ENCODE data around the gene STAB1.

Gene STAB1

DNA sequence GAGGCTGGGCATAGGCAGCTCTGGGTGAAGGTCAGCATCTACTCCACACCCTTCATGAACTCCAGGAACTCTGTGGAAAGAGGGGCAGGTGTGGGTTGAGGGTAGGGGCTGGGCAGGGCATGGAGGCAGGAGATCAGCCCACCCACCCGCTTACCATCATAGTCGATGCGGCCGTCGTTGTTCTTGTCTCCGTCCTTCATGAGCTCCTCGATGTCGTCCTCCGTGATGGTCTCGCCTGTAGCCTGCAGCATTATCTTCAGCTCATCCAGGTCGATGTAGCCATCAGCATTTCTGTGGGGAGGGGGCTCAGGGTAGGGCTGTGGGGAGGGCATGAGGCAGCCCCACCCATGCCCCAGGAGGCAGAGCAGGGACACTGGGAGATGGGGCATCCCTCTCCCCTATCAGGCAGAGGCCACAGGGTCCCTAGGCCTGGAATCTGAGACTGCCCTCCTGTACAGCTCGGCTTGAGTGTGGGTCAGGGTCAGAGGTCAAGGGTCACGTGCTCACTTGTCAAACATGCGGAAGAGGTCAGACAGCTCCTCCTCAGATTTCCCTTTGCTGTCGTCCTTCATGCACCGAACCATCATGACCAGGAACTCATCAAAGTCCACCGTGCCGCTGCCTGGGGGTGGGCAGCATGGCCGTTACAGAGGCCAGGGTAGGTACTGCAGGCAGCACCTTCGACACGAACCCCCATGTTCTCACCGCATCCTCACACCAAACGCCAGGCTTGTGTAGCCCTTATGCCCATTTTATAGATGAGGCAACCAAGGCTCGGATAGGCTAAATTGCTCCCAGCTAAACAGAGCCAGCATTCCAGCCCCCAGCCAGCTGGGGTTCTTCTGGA lies 43.7 kb upstream of the STAB1 start:
- no peak for DNase-seq (ENCODE audit: extremely low read depth, low read depth)
- no peak for TF ChIP-seq CTCF (IDR thresholded peaks at IDR 0.05; ENCODE audit: low read depth, low read length, missing control alignments)
- no peak overlapping the region for H3K4me3 ChIP-seq (replicated peaks; ENCODE audit: low read depth, low read length)

DNA sequence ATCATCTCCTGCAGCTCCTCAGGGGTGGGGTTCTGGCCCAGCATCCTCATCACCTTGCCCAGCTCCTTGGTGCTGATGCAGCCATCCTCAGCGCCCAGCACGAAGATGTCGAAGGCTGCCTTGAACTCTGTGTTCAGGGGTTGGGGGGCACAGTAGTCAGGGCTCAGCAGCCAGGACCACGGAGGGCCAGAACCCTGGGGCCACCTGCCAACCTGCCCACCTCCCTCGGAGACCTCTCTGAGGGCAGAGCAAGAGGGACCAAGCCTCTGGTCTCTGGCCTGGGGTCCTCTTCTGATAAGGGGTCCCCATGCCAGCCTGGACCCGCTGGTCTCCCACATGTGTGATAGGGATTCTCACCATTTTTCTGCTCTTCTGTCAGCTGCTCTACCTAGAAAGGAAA lies 43.0 kb upstream of the STAB1 start:
- DNase-seq (ENCODE audit: extremely low read depth, low read depth), result no peak
- TF ChIP-seq CTCF (IDR thresholded peaks at IDR 0.05; ENCODE audit: low read depth, low read length, missing control alignments), result no peak
- H3K4me3 ChIP-seq (replicated peaks; ENCODE audit: low read depth, low read length), result no peak overlapping the region

- no peak for DNase-seq (ENCODE audit: extremely low read depth, low read depth)
- H3K4me3 ChIP-seq (replicated peaks; ENCODE audit: low read depth, low read length), result no peak overlapping the region
- TF ChIP-seq CTCF (IDR thresholded peaks at IDR 0.05; ENCODE audit: low read depth, low read length, missing control alignments), result no peak
These were observed 42.4 kb upstream of the STAB1 start for GRCh38 chr3:52452570-52453221.

DNA sequence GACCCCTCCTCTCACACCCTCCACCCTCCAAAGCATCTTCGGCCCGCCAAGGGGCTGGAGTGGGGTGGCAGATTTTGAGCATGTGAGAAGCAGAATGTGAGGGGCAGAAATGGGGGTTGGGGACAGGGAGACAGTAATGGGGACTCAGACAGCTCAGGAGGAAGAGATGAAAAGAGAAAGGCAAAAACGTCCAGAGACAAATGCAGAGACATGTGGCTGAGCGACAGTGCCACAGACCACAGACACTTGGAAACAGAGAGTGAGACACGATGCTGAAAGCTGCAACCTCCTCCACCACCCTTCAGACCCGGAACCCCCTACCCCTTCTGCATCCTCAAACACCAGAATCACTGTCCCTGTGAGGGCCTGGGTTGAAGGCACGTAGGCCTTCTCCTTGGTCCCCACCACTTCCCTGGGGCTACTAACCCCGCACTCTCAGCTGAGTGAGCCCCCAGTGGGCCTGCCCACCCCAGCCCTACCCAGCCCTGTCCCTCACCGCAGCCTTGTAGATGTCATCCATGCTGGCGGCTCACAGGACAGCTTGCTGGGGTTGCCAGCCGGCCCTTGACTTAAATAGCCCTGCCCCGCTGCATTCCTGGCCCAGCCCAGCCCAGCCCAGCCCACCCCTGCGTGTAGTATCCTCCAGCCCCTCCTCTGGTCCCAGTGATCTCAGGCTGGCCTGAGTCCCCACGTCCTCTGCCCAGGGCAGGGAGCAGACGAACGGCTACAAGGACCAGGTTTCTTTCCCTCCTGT lies 41.5 kb upstream of the STAB1 start, which contains the start of gene TNNC1:
TNNC1 (minus strand) TSS at position 546 of the 754 bp plus-strand sequence; CDS start at position 520, 26 bp downstream.
- TF ChIP-seq CTCF (IDR thresholded peaks at IDR 0.05; ENCODE audit: low read depth, low read length, missing control alignments), result no peak
- no peak for DNase-seq (ENCODE audit: extremely low read depth, low read depth)
- peak within 1 kb of the TSS; percentile 89 for H3K4me3 ChIP-seq (replicated peaks; ENCODE audit: low read depth, low read length)

DNA sequence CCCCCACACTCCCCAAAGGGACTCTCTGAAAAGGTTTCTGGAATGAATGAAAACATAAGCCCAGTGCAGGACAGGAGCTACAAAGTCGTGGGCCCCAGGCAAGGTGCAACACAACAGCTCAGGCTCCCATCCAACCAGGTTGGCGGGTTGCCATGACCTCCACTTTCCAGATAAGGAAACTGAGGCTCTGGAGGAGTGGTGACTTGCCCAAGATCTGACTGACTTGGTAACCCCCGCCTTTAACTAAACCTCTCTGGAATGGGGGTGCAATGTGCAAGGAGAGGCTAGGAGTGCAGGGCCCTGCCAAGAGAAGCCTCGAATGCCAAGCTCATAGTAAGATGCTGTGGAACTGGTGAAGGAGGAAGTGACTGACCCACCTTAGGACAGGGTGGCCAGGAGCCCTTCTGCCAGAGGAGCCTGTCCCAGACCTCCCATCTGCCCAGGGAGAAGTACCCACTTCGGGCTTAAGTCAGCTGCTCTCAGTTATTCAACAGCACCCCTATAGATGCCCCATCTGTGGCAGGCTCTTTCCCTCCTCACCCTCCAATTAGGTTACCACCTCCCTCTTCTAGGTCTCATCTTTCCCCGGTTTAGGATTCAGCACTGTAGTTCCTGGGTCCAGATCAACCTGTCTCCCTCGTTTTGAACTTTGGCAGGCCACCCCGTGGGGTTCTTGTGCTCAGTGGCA lies 40.7 kb upstream of the STAB1 start:
- peak overlapping the region; percentile 89; the same call in 1 of the 2 replicates for H3K4me3 ChIP-seq (replicated peaks; ENCODE audit: low read depth, low read length)
- DNase-seq (ENCODE audit: extremely low read depth, low read depth), result no peak
- TF ChIP-seq CTCF (IDR thresholded peaks at IDR 0.05; ENCODE audit: low read depth, low read length, missing control alignments), result no peak

DNA sequence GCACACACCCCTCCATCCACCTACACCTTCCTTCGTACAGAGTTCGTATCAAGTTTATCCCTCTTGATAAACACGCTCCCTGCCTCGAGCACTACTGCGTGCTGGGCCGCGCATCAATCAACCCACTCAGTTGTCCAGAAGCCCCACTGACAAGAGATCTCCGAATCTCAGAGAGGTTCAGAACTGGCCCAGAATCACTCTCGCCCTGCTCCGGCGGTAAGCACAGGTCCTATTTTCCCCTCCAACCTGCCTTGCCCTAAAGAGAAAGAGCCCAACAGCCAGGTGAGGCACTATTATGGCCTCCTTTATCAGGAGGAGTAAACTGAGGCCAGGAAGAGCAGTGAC lies 40.2 kb upstream of the STAB1 start:
- peak overlapping the region; percentile 89 for H3K4me3 ChIP-seq (replicated peaks; ENCODE audit: low read depth, low read length)
- DNase-seq (ENCODE audit: extremely low read depth, low read depth), result no peak
- no peak for TF ChIP-seq CTCF (IDR thresholded peaks at IDR 0.05; ENCODE audit: low read depth, low read length, missing control alignments)
